Measurements from ENCODE around the gene DDB1. TPM values are rescaled to one million over a fixed set of nuclear protein-coding genes. Genes with fewer than 3 reads are reported as not detected.

The DDB1 gene
- total RNA-seq, 1 experiment from 2014 or later = 141 TPM

- DNase-seq (ENCODE audit: low read depth) = peak; percentile 68
These were observed 3.4 kb upstream of the DDB1 start for GRCh38 chr11:61336171-61336935.

GRCh38 chr11:61335355-61335710, 2.4 kb upstream of the DDB1 start:
- no peak for DNase-seq (ENCODE audit: low read depth)

DNA sequence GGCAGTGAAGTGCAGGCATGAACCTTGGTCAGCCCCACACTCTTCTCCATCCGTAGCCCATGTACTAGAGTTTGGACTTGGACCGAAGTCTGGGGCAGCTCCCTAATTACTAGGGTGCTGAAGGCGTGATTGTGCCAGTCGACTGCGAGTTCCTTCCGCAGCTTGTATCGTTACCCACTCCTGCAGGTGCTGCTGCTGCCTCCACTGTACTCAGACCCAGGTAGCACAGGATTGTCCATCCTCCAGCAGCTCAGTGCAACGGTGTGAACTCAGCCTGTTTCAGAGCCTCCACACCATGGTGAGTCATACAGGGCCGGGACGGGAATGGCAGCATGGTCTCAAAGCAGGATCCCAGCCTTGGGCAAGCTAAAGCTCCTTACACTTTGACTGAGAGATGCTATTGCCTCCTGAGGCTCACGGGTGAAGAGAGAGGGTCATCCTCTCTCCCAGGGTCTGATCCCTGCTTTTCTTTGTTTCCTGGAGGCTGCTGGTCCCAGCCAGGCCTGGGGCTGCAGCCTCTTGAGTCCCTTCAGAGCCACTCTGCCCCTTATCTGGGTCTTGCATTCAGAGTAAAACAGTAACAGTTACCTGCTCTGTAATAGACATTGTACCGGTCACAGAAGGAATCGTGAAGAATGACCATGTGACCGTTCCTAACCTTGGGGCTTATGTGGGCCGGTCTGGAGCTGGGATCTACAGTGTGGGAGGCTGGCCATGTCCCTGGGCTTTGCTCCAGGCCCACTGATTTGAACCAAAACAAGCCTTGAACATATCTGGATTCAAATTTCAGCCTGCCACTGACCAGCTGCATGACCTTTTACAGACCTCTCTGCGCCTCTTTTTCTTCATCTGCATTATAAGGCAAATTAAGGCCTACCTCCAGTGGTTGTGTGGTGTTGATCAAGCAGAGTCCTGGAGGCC, 1.8 kb upstream of the DDB1 start:
- peak; percentile 62 for DNase-seq (ENCODE audit: low read depth)

- DNase-seq (ENCODE audit: low read depth) = no peak
These were observed 887 bp upstream of the DDB1 start for GRCh38 chr11:61333550-61334433.

DNA sequence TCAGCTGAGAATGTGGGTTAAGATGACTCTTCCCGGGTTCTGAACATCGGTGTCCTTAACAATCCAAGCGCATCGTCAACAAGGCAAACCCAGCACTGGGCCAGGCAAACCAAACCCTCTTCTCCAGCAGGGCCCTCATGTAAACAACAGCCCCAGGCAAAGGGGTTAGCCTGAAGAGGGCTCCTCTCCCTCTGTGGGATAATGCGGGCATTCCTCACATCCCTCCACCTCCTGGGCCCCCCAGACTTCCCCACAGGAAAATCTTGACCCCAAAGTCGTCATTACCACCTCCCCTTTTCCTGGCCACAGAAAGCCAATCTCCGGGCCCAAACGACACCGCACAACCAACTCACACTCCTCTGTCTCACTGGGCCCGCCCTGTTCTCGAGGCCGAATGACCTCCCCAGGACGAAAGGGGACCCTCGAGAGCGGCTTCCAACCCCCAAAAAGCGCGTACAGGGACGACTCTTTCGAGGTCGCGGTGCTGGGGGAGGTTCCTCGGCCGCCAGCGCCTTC, 566 bp downstream of the DDB1 start:
- peak; percentile 43 for DNase-seq (ENCODE audit: low read depth)

DNA sequence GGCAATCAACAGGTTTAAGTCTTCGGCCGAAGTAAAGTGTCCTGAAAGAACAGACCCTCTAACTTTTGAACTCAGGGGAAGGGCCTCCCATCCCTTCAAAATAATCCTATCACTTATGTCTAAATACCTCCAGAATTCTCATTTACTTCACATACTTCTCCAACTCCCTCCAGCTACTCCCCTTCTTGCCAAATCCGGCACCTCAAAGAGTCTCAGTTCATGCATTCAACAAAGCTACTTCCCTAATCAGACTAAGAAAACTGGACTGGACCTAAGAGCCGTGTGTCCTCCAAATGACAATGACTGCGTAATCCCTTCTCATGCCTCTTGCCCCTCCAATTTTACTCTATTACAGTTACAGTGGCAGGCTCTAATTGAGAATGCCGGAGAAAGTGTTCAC, 1.3 kb downstream of the DDB1 start:
- no peak for DNase-seq (ENCODE audit: low read depth)

- no peak for DNase-seq (ENCODE audit: low read depth)
These were observed 3.0 kb downstream of the DDB1 start for GRCh38 chr11:61329871-61330270.

- DNase-seq (ENCODE audit: low read depth) = no peak
These were observed 4.6 kb downstream of the DDB1 start for GRCh38 chr11:61328351-61328750.

GRCh38 chr11:61327669-61328071, 5.2 kb downstream of the DDB1 start:
- no peak for DNase-seq (ENCODE audit: low read depth)

DNA sequence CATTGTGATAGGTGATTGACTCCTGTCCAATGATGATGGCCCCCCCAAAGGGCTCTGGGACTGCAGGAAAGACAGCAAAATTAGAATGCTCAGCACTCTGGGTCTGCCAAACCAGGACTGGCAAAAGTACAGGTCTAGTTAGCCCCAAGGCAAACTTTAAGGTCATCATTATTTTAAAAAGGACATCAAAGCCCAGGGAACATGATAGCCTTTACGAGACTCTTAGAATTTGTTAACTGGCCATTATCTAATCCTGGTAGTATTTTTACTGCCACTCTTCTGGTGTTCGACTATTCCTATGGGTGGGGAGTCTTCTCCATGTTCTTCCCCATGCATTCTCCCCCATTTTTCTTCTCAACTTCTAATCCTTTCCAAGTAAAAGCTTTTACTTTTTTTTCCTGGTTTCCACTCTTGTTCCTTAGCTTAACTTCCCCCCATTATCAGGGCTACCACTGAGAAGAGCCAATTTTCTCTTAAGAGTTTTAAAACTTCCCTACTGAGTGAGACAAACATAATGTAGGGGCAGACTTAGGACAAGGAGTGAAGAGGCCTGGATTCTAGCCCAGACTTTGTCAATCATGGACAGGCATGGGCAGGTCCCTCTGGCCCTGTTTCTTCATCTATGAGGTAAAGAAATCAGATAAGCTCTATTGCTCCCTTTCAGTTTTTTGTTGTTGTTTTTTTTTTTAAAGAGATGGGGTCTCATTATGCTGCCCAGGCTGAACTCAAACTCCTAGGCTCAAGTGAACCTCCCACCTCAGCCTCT, 7.1 kb downstream of the DDB1 start:
- DNase-seq (ENCODE audit: low read depth) = no peak

- no peak for DNase-seq (ENCODE audit: low read depth)
These were observed 17.6 kb downstream of the DDB1 start for GRCh38 chr11:61315260-61315659.

- DNase-seq (ENCODE audit: low read depth) = no peak
These were observed 22.2 kb downstream of the DDB1 start for GRCh38 chr11:61310749-61311148.

- no peak for DNase-seq (ENCODE audit: low read depth)
These were observed 23.2 kb downstream of the DDB1 start for GRCh38 chr11:61309739-61310138.

- no peak for DNase-seq (ENCODE audit: low read depth)
These were observed 23.8 kb downstream of the DDB1 start for GRCh38 chr11:61309141-61309540.

DNA sequence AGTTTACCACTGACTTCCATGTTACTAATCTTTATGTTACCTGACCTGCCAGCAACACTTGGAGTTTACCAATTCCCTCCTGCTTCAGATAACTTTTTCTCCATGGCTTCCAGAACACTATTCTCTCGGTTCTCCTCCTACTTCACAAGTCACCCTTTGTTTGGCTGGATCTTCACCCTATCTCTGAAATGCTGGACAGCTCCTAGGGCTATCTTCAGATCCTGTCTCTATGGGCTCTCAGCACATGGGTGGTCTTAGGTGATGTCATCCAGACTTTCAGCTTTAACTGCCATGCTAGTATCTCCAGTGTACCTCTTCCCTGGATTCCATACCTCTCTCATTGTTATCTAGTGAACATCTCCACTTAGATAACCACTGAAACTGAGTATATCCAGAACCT, 25.6 kb downstream of the DDB1 start:
- DNase-seq (ENCODE audit: low read depth) = no peak

- DNase-seq (ENCODE audit: low read depth) = no peak
These were observed 26.7 kb downstream of the DDB1 start for GRCh38 chr11:61306221-61306620.

- no peak for DNase-seq (ENCODE audit: low read depth)
These were observed 27.5 kb downstream of the DDB1 start for GRCh38 chr11:61305417-61305816.

- DNase-seq (ENCODE audit: low read depth) = no peak
These were observed 29.2 kb downstream of the DDB1 start for GRCh38 chr11:61303725-61304124.

DNA sequence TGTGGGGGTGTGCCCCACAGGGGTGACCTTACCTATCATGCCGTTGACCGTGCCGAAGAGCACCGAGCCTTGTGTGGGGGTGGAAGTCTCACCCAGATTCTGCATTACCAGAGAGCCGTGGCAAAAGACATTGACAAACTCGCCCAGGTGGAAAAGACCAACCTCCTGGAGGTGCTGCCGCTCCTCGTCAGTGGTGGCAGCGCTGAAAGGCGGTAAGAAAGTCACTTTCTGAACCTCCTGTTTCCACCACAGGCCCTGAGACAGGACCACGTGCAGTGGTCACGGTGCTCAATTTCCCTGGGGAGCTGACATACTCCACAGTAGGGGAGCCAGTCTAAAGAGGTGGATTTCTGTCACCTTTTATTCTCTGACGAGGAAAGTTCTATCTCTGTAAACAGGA, 30.4 kb downstream of the DDB1 start:
- DNase-seq (ENCODE audit: low read depth) = no peak

- DNase-seq (ENCODE audit: low read depth) = peak; percentile 31
These were observed 34.2 kb downstream of the DDB1 start for GRCh38 chr11:61298663-61299244.

- DNase-seq (ENCODE audit: low read depth) = peak; percentile 95
These were observed 35.2 kb downstream of the DDB1 start for GRCh38 chr11:61297746-61298145.

Measured in RPMI7951 (cell line).